KOPT-K1 (cell line): Measurements from ENCODE around the gene LGMN.
"Not testable (repeated sequence)": the region's sequence is repeated elsewhere in the genome, so short reads cannot be mapped to it uniquely, and the experiment has no call there.

Source experiments
- H3K27ac ChIP-seq: fragments of 200-600 bp; sonication (generic); 2 replicates; pipeline ENCODE4 v1.5.1; 2016; ENCODE audit warnings: antibody characterized with exemption, mild to moderate bottlenecking, low read depth, low read length; ENCODE audit not compliant: poor library complexity, severe bottlenecking
- H3K36me3 ChIP-seq: fragments of 200-600 bp; sonication (generic); 2 replicates; pipeline ENCODE4 v1.5.1; 2017; ENCODE audit warnings: antibody characterized with exemption, mild to moderate bottlenecking, low read length, moderate library complexity; ENCODE audit not compliant: insufficient read depth
- H3K9me3 ChIP-seq: fragments of 200-600 bp; sonication (generic); 2 replicates; pipeline ENCODE4 v1.5.1; 2017; ENCODE audit warnings: antibody characterized with exemption, low read length, mild to moderate bottlenecking; ENCODE audit not compliant: insufficient read depth, poor library complexity, severe bottlenecking

The LGMN gene

GRCh38 chr14:92686411-92686899, 62.0 kb downstream of the LGMN start:
- Histone ChIP-seq H3K9me3 (no peaks in the 10 kb centered on the region), H3K36me3 (peaks cover 69% of the 10 kb centered on the region), H3K27ac (no peak overlapping the region)

GRCh38 chr14:92685784-92686355, 62.6 kb downstream of the LGMN start:
- Histone ChIP-seq H3K27ac (no peak overlapping the region), H3K36me3 (peaks cover 74% of the 10 kb centered on the region)

GRCh38 chr14:92684801-92685560, 63.4 kb downstream of the LGMN start:
- Histone ChIP-seq H3K9me3 (no peaks in the 10 kb centered on the region), H3K27ac (no peak overlapping the region), H3K36me3 (peaks cover 74% of the 10 kb centered on the region)

More at GRCh38 chr14:92685784-92686355, 62.6 kb downstream of the LGMN start:
- H3K9me3 ChIP-seq, result no peaks in the 10 kb centered on the region

- Histone ChIP-seq H3K9me3 (no peaks in the 10 kb centered on the region), H3K36me3 (peaks cover 80% of the 10 kb centered on the region)
These were observed 65.4 kb downstream of the LGMN start for GRCh38 chr14:92683041-92683440.

GRCh38 chr14:92680781-92681650, 67.4 kb downstream of the LGMN start:
- no peak overlapping the region for H3K27ac ChIP-seq
- H3K9me3 ChIP-seq, result no peaks in the 10 kb centered on the region
- H3K36me3 ChIP-seq, result peaks cover 82% of the 10 kb centered on the region

More at GRCh38 chr14:92683041-92683440, 65.4 kb downstream of the LGMN start:
- no peak overlapping the region for H3K27ac ChIP-seq

GRCh38 chr14:92680330-92680729, 68.1 kb downstream of the LGMN start:
- not testable (repeated sequence) for H3K9me3 ChIP-seq, H3K27ac ChIP-seq
- peaks cover 83% of the 10 kb centered on the region for H3K36me3 ChIP-seq

GRCh38 chr14:92679246-92679645, 69.2 kb downstream of the LGMN start:
- peaks cover 84% of the 10 kb centered on the region for H3K36me3 ChIP-seq
- H3K27ac ChIP-seq, result no peak overlapping the region
- no peaks in the 10 kb centered on the region for H3K9me3 ChIP-seq

GRCh38 chr14:92678766-92679165, 69.7 kb downstream of the LGMN start:
- Histone ChIP-seq H3K9me3 (no peaks in the 10 kb centered on the region), H3K36me3 (peaks cover 89% of the 10 kb centered on the region), H3K27ac (no peak overlapping the region)

GRCh38 chr14:92677955-92678354, 70.5 kb downstream of the LGMN start:
- Histone ChIP-seq H3K9me3 (no peaks in the 10 kb centered on the region), H3K27ac (no peak overlapping the region), H3K36me3 (peaks cover 87% of the 10 kb centered on the region)

- Histone ChIP-seq H3K27ac (no peak overlapping the region), H3K36me3 (peaks cover 87% of the 10 kb centered on the region), H3K9me3 (no peaks in the 10 kb centered on the region)
These were observed 71.2 kb downstream of the LGMN start for GRCh38 chr14:92677087-92677668.

GRCh38 chr14:92676403-92677086, 71.9 kb downstream of the LGMN start:
- Histone ChIP-seq H3K9me3 (no peaks in the 10 kb centered on the region), H3K27ac (no peak overlapping the region), H3K36me3 (peaks cover 89% of the 10 kb centered on the region)

- Histone ChIP-seq H3K36me3 (peaks cover 89% of the 10 kb centered on the region), H3K27ac (no peak overlapping the region), H3K9me3 (no peaks in the 10 kb centered on the region)
These were observed 72.5 kb downstream of the LGMN start for GRCh38 chr14:92675976-92676375.

GRCh38 chr14:92675421-92675820, 73.0 kb downstream of the LGMN start:
- Histone ChIP-seq H3K9me3 (no peaks in the 10 kb centered on the region), H3K27ac (no peak overlapping the region), H3K36me3 (peaks cover 89% of the 10 kb centered on the region)

GRCh38 chr14:92673601-92674150, 74.8 kb downstream of the LGMN start:
- Histone ChIP-seq H3K9me3 (no peaks in the 10 kb centered on the region), H3K36me3 (peaks cover 76% of the 10 kb centered on the region), H3K27ac (no peak overlapping the region)
